IPS-15b (cell line): ENCODE results near the gene ILRUN.
"Not testable (repeated sequence)": the region's sequence is repeated elsewhere in the genome, so short reads cannot be mapped to it uniquely, and the experiment has no call there.

Experiments used
- H3K27me3 ChIP-seq: one replicate; pipeline ENCODE4 v1.6.1; 2013; ENCODE audit warnings: low read length; ENCODE audit not compliant: control insufficient read depth, insufficient read depth
- H3K36me3 ChIP-seq: one replicate; pipeline ENCODE4 v1.6.1; 2013; ENCODE audit warnings: low read length; ENCODE audit not compliant: control insufficient read depth, insufficient read depth
- H3K4me1 ChIP-seq: one replicate; pipeline ENCODE4 v1.6.1; 2013; ENCODE audit warnings: mild to moderate bottlenecking, low read length; ENCODE audit not compliant: control insufficient read depth, insufficient read depth
- H3K4me3 ChIP-seq: one replicate; pipeline ENCODE4 v1.5.1; 2013; ENCODE audit warnings: low read depth, low read length
- H3K9ac ChIP-seq: one replicate; pipeline ENCODE4 v1.6.1; 2013; ENCODE audit warnings: low read depth, mild to moderate bottlenecking, low read length
- H3K9me3 ChIP-seq: one replicate; pipeline ENCODE4 v1.6.1; 2013; ENCODE audit warnings: mild to moderate bottlenecking, low read length; ENCODE audit not compliant: control insufficient read depth, insufficient read depth

Gene ILRUN

DNA sequence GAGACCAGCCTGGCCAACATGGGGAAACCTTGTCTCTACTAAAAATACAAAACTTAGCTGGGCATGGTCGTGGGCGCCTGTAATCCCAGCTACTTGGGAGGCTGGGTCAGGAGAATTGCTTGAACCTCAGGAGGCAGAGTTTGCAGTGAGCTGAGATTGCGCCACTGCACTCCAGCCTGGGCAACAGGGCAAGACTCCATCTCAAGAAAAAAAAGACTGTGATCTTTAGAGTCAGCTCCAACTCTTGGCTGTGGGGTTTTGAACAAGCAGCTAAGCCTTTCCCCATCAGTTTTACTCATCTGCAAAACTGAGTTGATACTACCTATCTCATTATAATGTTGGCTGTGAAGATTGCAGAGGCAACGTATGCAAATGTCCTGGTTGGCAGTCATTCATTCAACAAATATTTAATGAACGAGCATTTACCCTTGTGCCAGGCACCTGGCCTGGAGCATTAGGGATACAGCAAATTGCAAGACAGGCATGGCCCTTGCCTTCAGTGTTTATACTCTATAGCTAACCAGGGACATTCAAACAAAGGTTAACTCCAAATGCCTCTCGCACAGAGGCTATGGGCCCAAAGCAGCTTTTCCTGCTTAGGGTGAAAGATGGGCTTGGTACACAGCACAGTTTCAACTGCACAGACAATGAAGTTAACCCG is 37.8 kb downstream of the ILRUN start:
- Histone ChIP-seq H3K4me3 (no peak overlapping the region), H3K4me1 (peaks cover 8% of the 10 kb centered on the region), H3K9ac (no peak overlapping the region), H3K9me3 (no peaks in the 10 kb centered on the region), H3K27me3 (no peaks in the 10 kb centered on the region), H3K36me3 (no peaks in the 10 kb centered on the region)

DNA sequence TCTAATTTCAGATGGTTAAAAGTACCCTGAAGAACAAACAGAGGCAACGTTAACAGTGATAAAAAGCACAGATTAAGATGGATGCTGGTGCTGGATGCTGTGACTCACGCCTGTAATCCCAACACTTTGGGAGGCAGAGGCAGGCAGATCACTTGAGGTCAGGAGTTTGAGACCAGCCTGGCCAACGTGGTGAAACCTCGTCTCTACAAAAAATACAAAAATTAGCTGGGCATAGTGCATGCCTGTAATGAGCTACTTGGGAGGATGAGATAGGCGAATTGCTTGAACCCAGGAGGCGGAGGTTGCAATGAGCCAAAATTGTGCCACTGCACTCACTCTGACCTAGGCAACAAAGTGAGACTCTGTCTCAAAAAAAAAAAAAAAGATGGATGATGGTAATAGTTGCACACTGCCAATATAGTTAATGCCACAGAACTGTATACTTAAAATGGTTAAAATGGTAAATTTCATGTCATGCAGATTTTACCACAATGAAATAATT is 38.5 kb downstream of the ILRUN start:
- not testable (repeated sequence) for H3K36me3 ChIP-seq

DNA sequence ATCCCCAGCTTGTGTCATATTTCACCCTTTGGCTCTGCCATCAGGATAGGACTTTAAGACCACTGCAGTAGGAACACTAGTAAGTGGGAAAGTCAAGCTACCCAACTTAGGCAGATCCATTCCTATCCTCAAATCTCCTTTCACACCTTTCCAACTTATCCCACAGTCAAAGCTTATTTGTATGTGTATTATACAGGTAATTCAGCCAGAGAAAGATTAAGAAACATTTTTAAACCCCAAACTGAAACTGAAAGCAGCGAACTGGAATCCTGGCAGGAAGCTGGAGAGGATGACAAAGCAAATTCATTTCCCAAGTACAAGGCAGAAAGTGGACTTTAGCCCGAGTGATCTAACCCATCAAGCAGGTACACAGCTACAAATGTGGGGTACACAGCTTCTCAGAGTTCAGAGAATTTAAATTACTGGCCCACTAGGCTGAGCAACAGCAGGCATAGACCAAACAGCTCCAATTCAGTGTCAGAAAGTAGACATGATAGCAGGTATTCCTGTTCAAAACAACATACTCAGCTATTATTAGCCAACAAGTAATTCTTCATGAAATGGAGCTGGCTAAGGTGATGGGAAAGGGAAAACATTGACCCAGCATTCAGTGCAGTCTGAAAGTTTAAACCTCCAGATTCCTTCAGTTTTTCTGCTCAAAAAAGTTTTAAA is 39.1 kb downstream of the ILRUN start:
- Histone ChIP-seq H3K9ac (no peak overlapping the region), H3K4me3 (no peak overlapping the region), H3K9me3 (no peaks in the 10 kb centered on the region), H3K36me3 (no peaks in the 10 kb centered on the region), H3K27me3 (no peaks in the 10 kb centered on the region), H3K4me1 (peaks cover 8% of the 10 kb centered on the region)

More for the DNA sequence above, 38.5 kb downstream of the ILRUN start:
- not testable (repeated sequence) for H3K4me1 ChIP-seq, H3K9ac ChIP-seq, H3K27me3 ChIP-seq, H3K4me3 ChIP-seq, H3K9me3 ChIP-seq

DNA sequence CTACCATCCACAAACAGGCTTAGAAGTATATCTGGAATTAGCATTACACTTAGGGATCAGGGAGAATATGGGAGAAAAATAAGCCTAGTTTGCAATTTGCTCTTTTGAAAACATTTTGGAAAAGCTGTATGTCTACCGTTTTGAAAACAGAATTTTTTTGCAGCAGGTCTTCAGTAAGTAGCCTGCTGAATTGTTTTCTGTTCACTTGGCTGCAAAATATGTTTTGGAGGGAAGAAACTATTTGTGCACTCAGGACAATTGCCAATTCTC is 39.6 kb downstream of the ILRUN start:
- Histone ChIP-seq H3K9ac (no peak overlapping the region), H3K9me3 (no peaks in the 10 kb centered on the region), H3K27me3 (no peaks in the 10 kb centered on the region), H3K4me3 (no peak overlapping the region), H3K4me1 (peaks cover 8% of the 10 kb centered on the region), H3K36me3 (no peaks in the 10 kb centered on the region)

DNA sequence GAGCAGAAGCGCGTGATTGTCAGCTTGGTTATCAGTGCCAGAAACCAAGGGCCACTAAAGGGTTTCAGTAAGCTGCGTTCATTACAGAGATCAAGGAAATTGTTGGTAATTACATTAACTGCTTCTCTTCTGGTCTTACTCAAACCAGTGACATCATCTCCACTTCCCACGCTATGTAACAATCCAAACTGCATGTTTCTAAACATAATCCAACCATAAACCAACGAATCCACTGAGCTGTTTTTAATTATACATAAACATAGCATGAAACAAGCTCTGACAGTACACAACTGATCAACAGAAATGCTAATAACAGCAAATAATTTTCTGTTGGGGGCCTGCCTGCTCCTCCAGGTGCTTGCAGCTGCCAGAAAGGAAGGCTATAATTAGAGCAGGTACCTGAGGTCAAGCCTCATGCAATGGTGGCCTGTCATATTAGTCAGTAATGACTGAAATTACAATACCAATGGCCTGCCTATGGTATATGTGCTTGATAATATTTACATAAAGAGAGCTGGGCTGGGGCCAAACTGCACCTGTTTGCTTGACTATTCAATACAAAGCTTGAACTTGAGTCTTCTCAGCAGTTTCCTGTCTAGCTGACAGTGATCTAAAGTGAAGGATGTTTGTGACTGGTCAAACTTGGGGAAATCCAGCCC is 40.1 kb downstream of the ILRUN start:
- Histone ChIP-seq H3K4me3 (no peak overlapping the region), H3K9ac (no peak overlapping the region), H3K27me3 (no peaks in the 10 kb centered on the region), H3K36me3 (no peaks in the 10 kb centered on the region), H3K4me1 (peaks cover 8% of the 10 kb centered on the region), H3K9me3 (no peaks in the 10 kb centered on the region)

DNA sequence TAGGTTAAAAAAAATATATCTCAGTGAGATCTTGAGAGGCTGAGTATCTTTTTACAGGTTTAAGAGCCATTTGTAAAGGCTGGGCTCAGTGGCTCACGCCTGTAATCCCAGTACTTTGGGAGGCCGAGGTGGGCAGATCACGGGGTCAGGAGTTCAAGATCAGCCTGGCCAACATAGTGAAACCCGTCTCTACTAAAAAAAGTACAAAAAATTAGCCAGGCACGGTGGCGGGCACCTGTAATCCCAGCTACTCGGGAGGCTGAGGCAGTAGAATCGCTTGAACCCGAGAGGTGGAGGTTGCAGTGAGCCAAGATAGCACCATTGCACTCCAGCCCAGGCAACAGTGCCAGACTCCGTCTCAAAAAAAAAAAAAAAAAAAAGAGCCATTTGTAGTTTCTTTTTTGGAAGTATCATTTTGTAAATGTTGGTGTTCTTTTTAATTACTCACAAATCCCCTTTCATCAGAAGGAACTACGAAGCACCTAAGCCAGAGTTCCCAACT is 40.6 kb downstream of the ILRUN start:
- not testable (repeated sequence) for H3K4me3 ChIP-seq, H3K27me3 ChIP-seq, H3K4me1 ChIP-seq, H3K9ac ChIP-seq, H3K36me3 ChIP-seq, H3K9me3 ChIP-seq

DNA sequence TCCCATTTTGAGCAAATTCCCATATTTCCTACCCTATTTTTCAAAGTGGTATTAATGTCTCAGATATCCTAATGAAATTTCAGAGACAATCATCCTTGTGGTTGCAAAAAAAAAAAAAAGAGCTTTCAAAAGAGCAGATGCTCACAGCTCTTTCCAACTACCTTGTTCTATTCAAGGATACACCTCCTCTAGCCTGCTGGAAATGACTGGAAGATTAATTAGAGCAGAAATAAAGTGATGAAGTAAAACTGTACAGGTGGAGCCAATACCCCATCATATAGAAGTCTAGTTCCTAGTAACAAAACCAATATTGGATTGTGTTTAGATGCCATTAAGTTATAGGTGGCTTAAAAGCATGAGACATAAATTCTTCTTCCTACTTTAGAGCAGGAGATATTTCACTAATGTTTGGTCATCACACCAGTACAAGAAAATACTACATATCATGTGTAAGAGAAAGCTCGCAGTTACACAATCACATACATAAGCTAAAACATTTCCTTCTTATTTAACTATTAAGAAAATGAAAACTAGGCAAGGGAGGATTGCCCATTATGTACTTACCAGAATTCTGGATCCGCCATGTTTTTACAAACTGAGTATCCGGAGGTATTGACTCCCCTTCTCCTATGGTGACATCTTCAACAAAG is 42.4 kb downstream of the ILRUN start:
- H3K4me1 ChIP-seq = peaks cover 8% of the 10 kb centered on the region
- no peaks in the 10 kb centered on the region for H3K27me3 ChIP-seq
- no peak overlapping the region for H3K9ac ChIP-seq

DNA sequence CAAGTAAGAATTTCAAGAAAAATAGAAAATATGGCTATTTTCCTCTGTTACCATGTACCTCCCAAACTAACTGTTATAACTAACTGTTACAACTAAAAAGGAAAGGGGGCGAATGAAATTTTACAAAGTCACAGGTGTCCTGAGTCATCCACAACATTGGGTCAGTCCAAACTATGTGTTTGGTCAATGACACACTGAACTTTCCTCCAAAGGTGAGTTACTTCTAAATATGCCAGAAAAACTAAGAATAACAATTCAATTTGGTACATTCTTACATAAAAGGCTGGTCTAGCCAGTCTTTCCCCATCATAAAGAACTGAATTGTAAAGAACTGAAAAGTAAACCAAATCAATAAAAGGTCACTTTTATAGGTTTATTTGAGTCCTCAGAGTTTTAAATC is 44.3 kb downstream of the ILRUN start:
- Histone ChIP-seq H3K27me3 (no peaks in the 10 kb centered on the region), H3K4me1 (peaks cover 5% of the 10 kb centered on the region), H3K36me3 (no peaks in the 10 kb centered on the region), H3K4me3 (no peak overlapping the region), H3K9ac (no peak overlapping the region), H3K9me3 (no peaks in the 10 kb centered on the region)

More for the DNA sequence above, 42.4 kb downstream of the ILRUN start:
- H3K4me3 ChIP-seq = no peak overlapping the region
- H3K9me3 ChIP-seq = no peaks in the 10 kb centered on the region
- no peaks in the 10 kb centered on the region for H3K36me3 ChIP-seq

DNA sequence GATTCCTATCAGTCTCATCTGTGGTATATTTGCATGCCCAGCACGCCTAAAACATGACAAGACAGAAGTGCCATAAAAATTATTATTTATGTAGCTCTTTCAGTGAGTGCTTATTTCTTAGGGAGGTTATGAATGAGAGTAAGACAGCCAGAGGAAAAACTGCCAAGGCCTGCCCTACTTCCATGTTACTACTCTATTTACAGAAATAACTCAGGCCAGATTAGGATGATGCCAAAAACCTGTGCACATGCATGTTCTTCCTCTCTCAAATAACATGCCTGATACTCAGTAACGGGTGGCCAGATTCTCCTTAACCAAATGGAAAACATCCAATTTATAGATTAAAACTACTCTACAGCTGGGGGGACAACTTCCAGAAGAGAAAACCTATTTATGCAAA is 45.7 kb downstream of the ILRUN start:
- Histone ChIP-seq H3K4me3 (no peak overlapping the region), H3K27me3 (no peaks in the 10 kb centered on the region), H3K9ac (no peak overlapping the region), H3K9me3 (no peaks in the 10 kb centered on the region), H3K36me3 (no peaks in the 10 kb centered on the region), H3K4me1 (no peaks in the 10 kb centered on the region)

DNA sequence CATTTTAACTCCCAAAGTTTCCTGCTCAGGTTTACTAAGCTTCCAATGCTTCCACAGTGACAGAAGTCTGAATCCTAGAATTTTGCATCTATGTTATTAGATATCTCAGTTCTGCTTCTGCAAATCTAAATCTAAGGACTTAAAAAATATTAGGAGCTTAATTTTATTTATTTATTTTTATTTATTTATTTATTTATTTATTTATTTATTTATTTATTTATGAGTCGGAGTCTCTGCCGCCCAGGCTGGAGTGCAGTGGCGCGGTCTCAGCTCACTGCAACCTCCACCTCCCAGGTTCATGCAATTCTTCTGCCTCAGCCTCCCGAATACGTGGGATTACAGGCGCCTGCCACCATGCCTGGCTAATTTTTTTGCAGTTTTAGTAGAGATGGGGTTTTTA is 46.3 kb downstream of the ILRUN start:
- H3K9ac ChIP-seq, H3K9me3 ChIP-seq, H3K27me3 ChIP-seq, H3K4me3 ChIP-seq, H3K36me3 ChIP-seq, H3K4me1 ChIP-seq: not testable (repeated sequence)

DNA sequence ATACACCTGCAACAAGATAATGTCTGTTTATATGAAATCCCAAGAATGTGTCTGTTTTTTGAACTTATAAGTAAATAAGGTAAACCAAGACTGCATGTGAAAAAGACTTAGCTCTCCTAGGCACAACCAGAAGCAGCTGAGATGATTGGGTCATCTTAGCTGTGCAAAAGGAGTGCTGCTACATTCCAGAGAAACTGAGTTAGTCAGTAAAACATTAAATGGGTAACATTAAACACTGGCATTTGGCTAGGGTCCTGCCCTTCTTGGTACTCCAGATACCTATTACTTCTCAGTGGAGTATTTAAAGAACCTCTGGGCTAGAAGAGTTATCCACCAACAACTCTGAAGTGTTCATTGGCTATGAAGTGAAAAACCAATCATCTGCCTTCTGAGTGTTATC is 47.8 kb downstream of the ILRUN start:
- no peaks in the 10 kb centered on the region for H3K4me1 ChIP-seq
- no peak overlapping the region for H3K4me3 ChIP-seq
- peaks cover 7% of the 10 kb centered on the region for H3K36me3 ChIP-seq
- no peaks in the 10 kb centered on the region for H3K9me3 ChIP-seq
- no peaks in the 10 kb centered on the region for H3K27me3 ChIP-seq
- H3K9ac ChIP-seq = no peak overlapping the region
